GM21619 (cell line): ENCODE data around the gene FOS.
"Not testable (repeated sequence)": the region's sequence is repeated elsewhere in the genome, so short reads cannot be mapped to it uniquely, and the experiment has no call there.

Source experiments
- ATAC-seq: cut with Tn5 transposase; IDR thresholded peaks from one replicate; pipeline ENCODE4 v1.9.1; 2021; ENCODE audit not compliant: unreplicated experiment

The FOS gene

DNA sequence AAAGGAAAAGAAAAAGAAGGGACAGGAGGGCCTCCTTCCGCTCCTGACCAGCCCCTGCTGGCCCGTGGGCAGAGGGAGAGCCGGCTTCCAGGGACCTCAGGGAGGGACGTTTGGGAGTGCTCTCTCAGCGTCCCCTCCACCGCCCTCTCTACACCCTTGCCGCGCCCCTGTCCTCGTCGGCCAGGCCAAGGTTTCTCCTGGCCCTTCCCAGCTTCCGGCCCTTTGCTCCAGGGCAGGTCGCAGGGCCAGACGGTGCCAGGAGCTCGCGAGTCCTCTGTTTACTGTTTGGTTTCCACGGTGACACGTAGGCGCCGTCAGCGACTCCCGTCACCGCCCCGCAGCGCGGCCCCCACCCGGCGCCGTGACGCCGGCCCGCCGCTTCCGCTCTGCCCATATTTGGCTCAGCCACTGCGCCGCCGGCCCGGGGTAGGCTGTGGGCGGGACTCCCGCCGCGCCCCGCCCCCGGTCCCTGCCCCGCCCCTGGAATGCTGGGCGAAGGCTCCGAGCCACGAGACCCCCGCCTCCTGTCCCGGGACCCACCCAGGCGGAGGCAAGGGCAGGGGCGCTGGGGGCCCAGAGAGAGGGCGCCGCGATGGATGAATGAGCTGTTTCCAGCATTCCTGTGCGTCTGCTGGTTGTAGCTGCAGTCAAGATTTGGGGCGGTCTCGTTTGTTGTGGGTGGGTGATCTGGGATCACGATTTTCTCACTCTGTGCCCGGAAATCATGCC, 15.5 kb downstream of the FOS start:
- peak; percentile 93 for ATAC-seq

DNA sequence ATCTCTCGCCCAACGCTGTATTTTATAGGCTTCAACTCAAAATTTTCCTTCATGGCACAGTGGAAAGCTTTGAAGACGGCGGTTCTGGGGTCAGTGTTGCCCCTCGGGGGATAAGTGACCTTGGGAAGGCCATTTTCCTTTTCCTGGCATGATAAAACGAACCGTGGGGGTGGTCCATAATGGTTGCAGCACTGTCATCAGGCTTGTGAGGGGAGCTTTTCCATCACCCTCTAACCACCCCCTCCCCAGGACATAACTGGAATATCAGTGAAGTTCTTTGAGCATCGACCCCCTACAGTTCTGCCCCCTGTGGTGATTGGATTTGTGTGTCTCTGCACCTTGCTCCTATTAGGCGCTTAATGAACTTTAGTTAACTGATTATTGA, 16.0 kb downstream of the FOS start:
- no peak for ATAC-seq

DNA sequence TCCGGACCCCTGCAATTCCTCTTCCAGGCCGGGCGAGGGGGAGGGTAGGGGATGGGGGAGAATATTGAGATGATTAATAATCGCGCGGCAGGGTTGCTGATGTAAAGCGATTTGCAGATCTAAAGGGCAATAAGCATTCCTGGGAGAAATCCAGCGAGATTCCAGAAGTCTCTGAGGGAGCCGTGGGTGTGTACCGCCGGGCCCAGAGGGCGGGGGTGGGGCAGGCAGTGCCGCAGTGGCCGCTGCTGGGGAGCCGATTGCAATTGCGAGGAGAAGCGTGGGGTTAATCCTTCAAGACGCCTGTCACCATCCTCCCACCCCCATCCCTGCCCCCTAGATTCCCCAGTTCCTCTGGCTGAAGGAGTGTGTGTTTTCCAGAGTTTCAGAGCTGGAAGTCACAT, 16.4 kb downstream of the FOS start:
- ATAC-seq, result no peak

DNA sequence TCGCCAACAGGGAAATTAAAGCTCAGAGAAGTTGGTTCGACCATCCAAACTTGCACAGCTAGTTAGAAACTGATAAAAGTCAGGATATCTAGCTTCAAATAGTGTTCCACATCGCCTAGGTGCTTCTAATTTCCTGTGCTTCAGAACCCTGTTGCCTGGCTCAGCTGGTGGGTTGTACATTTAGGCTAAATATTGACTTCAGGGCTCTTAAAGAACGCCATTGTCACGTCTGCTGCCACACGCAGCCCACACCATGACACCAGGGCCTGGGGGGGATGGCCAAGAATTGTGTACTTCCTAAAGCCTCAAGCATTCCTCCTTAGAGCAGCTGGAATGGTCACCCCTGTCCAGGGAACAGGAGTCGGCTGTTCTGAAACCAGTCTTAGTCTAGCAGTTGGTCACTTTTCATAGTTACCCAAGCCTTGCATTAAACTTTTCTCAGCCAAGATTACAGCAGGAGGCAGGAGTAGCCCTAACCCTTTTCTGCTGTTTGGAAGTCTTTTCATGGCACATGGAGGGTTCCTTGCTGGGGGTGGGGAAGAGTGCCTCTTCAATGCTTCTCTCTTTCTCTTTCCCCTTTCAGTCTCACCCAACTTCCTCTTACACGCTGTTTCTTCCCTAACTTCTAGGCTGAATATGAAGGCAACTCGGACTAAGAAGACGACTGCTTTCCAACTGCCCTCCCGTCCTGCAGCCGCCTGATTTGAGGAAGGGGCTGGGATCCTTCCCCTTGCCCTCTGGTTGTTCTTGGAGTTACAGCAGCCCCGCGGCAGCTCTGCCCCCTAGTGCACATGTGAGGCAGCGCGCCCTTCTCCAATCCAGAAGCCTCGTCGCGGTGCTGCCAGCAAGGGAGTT, 17.1 kb downstream of the FOS start:
- no peak for ATAC-seq

DNA sequence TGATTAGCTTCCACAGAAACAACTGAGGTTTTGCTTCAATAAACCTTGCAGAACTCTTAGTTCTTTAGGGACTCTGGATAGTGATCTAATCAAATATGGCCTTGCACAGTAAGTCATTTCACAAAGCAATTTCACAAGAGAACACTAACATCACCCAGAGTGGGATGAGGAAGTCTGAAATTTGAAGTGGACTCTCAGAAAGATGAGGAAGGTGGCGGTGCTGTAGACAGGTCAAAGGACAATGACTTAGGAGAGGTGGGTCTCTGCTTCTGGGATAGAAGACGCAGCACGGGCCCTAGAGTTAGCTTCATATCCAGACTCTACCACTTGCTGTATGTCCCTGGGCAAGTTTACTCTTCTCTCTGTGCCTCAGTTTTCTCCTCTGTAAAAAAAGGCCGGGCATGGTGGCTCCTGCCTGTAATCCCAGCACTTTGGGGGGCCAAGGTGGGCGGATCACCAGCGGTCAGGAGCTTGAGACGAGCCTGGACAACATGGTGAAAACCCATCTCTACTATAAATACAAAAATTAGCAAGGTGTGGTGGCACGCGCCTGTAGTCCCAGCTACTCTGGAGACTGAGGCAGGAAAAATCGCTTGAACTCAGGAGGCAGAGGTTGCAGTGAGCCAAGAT, 18.9 kb downstream of the FOS start:
- no peak for ATAC-seq

DNA sequence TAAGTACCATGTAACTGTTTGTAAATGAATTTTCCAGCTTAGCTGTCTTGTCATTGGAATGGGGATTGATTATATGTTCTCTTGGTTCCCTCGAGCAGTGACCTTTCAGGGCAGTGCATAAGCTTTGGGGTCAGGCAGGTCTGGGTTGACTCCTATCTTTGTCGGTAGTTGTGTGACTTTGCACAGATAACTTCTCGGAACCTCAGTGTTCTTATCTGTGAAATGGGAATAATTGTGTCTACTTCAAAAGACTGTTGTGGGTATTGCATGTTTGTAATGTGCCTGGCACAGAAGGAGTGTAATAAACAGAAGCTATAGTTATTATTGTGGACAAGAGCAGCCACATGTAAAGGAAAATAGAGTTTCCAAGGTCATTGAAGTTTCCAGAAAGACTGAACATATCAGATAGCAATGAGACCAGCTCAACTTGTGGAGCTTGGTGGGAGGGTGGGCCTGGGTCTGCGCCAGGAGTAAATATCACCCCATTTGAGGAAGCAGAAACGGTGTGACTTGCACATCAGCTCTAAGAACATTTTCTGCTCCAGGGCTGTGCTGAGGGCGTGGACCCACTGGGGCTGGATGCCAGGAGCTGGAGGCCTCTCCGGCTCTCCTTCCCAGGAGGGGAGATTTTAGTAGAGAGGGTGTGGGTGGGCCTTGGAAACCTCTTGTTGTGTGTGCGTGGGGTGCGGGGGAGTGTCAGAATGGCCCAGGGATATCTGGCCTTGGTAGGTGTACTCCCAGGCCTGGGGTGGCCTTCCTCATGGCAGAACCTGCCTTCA, 19.7 kb downstream of the FOS start:
- no peak for ATAC-seq

DNA sequence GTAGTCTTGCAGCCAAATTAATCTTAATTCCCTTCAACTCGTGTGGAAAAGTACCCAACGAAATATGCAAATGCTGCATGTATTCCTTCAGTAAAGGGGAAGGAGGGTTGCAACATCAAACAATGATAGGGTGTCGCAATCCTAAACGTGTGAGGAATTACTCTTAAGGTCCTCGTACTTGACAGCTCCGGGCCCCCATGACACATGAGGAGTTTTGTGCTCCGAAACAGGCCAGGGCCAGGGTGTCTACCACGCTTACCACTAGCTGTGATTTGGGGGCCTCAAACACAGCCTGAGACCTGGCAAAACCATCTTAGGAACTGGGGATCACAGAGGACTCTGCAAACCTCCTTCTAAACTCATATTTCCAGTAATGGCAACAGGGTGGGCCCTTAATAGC, 20.4 kb downstream of the FOS start:
- no peak for ATAC-seq

DNA sequence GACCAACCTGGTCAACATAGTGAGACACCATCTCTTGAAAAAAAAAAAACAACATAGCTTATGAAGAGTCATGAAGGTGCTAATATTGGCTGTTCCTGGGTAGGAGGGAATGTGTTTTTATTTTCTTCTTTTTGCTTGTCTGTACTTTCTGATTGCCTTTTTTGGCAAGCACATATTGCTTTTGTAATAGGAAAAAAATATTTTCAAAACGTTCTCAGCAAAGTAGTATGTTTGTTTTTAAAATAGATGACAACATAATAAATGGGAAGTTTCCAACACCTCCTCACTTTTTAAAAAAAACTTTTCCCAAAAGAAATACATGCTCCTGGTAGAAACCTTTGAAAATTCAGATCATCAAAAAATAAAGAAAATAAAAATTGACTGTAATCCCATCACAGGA, 20.9 kb downstream of the FOS start:
- ATAC-seq, result no peak

DNA sequence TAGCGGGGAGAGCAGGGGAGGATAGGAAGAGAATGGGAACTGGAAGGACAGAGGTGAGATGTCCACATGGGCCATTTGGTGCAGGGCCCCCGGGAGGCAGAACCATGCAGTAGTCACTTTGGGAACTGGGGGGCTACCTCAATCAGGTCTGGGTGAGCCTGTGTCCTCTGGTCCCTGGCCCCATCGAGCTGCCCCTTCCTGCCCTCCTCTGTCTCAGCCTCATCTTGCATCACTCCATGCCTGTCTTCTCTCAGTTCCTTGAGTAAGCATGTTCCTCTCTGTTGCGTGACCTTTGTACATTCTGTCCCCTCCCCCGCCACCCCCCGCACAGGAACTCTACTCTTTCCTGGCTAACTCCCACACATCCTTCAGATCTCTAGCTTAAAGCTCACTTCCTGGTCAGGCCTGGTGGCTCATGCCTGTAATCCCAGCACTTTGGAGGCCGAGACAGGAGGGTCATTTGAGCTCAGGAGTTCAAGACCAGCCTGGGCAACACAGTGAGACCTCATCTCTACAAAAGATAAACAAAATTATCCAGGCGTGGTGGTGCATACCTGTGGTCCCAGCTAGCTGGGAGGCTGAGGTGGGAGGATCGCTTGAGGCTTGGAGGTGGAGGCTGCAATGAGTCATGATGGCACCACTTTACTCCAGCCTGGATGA, 23.2 kb downstream of the FOS start:
- no peak for ATAC-seq

DNA sequence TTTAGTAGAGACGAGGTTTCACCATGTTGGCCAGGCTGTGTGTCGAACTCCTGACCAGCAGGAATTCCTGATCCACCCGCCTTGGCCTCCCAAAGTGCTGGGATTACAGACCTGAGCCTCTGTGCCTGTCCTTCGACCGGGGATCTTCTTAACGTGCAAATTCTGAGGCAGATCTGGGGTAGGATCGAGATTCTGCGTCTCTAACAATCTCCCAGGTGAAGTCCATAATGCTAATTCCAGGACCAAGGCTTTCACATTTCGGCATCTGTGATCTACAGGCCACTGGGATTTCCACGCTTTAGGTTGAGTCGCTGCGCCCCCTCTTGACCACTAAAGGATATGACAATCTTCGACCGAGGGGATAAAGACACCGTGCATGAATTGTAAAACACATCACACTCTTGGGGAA, 24.8 kb downstream of the FOS start:
- no peak for ATAC-seq

DNA sequence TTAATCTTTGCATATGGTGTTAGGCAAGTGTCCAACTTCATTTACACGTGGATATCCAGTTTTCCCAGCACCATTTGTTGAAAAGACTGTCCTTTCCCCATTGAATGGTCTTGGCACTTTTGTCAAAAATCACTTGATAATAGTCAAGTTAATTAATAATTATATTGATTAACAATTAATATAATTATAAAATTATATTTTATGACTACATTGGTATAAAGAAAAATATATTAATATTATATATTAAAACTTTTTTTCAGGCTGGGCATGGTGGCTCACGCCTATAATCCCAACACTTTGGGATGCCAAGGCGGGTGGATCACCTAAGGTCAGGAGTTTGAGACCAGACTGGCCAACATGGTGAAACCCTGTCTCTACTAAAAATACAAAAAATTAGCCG, 27.8 kb downstream of the FOS start:
- ATAC-seq, result not testable (repeated sequence)

DNA sequence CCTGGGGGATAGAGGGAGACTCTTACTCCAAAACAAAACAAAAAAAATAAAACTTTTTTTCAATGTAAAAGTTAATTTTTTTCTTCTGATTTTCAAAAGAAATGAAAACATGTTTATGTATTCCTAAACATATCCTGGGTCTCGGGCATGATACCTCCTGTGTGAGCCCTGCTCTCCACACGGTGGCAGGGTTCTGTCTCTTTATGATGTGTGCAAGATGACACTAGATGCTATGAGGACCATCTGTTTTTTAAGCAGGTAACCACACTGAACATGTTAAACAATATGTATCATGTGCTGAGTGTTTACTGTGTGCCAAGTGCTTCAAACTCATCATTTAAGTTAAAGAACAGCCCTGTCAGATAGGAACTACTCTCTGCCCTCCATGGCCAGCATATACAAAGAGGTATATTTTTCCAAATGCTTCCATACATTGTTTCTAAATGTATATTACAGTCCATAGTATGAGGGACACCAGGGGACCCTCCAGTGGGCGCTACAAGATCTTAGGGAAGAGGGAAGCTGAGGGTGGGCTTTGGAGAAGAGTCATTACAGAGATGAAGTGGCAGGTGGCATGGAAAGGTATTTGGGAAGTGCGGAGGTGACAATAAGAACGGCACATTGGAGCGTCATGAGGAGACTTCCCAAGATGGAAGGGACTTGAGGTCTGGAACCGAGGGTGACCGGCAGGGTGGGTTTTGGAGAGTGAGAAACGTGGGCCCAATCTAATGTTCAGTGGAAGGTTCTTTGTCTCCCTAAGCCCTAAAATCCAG, 28.5 kb downstream of the FOS start:
- ATAC-seq, result no peak

DNA sequence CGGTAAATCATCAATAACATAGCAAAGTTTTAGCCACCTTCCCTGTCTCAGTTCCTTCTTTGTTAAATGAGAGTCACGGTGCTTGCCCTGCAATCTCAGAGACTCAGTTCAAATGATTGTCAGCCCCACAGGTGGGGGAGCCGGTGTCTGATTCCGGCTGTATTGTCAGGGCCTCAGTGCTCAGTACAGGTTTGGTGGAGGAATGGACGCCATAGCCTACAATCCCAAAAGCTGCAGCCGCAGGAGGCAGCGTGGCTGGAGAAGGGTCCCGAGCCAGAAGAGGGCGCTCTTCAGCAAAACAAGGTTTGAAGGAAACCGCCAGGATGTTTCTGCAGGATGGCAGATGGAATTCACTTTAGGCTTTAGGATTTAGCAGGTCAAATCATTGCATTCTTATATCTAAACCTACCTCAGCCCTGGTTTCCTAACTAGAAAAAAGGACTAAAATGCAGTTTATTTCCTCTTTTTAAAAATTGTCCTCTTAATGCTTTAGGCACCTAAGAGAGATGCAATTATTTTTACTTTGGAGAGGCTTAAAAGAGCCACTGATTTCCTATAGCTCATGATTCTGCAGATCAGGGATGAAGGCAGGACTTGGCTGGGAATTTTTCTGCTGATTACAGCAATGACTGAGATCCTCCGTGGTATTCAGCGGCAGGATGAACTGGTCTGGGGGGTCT, 29.2 kb downstream of the FOS start:
- ATAC-seq, result no peak

DNA sequence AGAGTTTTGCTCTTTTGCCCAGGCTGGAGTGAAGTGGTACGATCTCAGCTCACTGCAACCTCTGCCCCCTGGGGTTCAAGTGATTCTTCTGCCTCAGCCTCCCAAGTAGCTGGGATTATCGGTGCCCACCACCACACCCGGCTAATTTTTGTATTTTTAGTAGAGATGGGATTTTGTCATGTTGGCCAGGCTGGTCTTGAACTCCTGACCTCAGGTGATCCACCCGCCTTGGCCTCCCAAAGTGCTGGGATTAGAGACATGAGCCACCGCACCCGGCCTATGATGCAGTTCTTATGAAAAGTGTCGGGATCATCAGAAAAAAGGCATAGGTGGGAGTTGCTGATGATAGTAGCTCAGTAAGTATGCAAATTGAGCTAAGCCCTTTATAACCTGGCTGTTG, 30.4 kb downstream of the FOS start:
- not testable (repeated sequence) for ATAC-seq

DNA sequence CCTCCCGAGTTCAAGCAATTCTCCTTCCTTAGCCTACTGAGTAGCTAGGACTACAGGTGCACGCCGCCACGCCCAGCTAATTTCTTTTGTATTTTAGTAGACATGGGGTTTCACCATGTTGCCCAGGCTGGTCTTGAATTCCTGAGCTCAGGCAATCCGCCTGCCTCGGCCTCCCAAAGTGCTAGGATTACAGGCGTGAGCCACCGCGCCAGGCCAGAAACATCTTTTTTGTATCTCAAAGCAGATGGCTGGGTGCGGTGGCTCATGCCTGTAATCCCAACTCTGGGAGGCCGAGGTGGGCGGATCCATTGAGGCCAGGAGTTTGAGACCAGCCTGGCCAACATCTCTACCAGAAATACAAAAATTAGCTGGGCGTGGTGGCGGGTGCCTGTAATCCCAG, 30.9 kb downstream of the FOS start:
- not testable (repeated sequence) for ATAC-seq

DNA sequence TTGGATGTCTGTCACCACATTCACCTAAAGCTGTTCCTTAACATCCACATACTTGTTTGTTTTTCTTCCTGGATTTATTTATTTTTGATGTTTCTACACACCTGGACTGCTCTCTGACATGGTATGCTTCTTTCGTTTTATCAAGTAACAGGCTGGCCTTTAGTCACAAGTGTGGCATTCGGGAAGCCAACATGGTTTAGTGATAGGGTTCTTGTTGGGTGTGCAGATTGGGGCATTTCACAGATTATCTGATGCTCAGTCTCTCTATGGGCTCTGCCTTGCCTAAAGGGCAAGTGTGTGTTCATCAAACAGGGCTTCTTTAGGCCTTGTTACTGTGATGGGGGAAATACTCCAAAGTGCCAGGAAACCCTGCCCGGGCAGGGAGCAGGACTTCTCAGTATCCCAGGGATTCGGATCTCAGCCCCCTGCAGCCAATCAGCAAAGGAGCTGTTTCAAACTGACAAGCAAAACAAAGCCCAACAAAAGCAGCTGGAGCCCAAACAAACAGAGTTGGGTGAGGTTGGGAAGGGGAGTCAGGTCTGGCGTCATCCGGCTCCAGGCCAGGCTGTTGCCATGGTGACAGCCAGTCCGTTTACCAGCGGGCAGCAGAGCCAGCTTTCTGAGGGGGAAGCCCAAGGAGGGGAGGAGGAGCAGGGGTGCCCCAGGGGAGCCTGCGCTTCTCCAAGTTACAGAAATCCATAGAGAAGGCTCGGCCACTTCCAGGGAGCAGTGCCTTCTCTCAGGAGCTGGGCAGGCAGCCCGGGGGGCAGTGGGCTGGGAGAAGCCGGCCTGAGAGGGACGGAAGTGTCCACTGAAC, 31.9 kb downstream of the FOS start:
- no peak for ATAC-seq

DNA sequence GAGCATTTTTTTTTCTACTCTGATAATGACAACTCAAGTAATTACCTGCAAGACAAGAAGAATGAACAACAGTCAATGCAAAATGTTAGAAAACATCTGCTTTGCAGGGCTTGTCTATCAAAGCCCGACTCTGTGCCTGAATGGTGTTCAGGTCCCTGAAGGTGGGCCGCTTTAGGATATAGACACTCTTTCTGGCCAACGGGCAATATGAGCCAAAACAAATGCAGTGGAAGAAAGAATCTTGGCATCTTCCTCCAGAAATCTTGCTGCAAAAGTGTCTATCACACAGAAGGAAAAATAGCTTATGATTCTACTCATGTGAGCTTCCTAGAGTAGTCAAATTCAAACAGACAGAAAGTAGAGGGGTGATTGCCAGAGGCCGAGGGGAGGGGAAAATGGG, 32.7 kb downstream of the FOS start:
- no peak for ATAC-seq

DNA sequence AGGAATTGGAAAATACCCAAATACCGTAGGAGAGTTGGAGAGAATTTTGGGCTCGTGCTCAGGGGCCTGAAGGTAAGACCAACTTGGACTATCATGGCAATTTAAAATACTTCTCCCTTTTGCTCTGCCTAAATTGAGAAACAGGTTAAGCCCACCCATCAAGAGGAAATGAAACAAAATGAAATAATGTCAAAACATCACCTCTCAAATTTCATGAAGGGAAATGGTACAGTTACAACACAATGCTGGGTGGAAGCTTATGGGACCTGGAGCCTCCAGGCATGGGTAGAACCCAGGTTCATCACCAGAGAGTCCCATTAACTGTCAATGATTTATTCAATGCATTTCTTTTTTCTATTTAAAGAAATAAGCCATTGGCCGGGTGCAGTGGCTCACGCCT, 33.7 kb downstream of the FOS start:
- ATAC-seq, result no peak

DNA sequence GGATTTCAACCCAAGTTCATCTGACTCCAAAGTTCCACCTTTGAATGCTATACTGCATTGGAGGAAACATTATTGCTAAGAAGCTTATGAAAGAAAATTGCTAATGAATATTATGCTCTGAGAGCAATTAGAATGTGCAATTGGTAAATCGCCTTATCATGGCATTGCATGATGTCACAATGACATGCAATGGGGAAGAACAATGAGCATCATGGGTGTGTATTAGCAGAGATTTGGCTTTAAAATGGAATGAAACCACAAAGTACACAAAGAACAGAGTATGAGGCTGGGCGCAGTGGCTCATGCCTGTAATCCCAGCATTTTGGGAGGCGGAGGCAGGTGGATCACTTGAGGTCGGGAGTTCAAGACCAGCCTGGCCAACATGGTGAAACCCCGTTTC, 34.7 kb downstream of the FOS start:
- no peak for ATAC-seq
